Activated T-cell treated with anti-CD3 and anti-CD28 coated beads, Interleukin-2, amount 50 U/mL, for 1 hour (primary cell): ENCODE data around the gene CDK5RAP2.

Source experiments
- DNase-seq: peaks from one replicate; pipeline ENCODE4 v3.0.0-alpha.2; 2020

The CDK5RAP2 gene

DNA sequence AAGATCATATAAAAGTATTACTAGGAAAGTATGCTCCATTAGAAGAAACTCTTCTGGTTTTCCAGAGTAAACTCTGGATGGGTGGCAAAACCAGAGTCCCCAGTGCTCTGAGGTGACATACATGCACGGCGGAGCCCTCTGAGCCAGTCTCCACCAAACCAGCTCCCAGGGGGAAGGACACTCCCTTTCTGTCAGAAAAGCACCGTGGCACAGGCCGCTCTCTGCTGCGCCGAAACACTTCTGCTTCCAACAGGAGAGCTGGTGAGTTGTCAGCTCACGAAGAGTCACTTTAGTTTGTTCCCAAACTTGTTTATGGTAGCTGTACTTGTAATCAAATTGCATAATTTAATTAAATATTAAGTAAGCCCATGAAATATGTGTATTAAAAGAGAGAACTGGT, 184.6 kb downstream of the CDK5RAP2 start:
- no peak for DNase-seq

DNA sequence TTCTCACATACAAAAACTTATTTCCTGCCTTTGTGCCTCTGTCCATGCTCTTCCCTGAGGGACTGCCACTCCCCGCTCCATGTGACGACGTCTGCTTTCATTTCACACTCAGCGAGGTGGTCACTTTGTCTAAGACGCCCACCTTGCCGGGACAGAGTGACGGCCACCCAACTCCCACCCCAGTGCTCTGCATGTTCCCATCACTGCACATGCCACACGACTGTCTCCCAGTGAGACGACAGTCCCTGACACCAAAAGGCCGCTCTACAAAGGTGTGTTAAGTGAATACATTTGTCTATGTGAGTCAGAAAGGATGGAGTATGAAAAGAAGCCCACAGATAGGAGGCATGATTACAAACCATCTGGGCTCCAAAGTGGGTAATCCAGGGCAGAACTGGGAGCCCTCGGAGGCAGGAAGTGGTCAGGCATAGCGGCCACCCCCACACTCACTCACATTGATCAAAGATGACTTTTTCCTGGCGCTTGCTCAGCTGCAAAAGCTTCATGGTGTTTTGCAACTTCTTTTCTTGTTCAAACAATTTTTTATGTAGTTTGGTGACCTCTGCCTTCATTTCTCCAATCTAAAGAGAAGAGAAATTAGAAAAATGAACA, 185.8 kb downstream of the CDK5RAP2 start:
- no peak for DNase-seq

DNA sequence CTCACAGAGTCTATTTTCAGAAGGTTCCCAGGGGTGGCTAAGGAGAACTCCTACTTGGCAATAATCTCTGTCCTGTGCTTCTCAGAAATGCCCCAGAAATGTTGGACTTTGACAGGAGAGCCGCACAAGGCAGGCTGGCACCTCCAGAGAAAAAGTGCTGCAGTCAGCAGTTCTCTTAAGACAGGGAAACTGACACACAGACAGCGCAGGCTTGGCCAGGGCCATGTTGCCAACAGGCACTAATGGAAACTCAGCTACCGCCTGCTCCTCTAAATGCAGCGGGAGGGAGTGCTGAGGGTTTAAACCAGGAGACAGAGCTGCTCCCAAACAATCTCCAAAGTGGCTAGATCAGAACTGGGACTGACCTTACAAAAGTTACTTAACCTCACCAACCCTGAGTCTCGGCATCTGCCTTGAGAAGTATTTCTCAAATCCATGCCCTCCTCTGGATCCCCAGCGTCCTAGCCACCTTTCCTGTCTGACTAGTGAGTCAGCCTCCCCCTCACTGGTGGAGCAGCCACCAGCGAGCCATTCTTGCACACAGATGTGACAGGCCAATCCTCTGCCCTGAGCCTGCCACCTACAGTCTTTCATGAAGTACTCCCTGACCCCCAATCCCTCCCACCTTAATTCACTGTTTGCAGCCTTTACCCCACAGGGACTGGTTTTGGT, 186.4 kb downstream of the CDK5RAP2 start:
- no peak for DNase-seq

DNA sequence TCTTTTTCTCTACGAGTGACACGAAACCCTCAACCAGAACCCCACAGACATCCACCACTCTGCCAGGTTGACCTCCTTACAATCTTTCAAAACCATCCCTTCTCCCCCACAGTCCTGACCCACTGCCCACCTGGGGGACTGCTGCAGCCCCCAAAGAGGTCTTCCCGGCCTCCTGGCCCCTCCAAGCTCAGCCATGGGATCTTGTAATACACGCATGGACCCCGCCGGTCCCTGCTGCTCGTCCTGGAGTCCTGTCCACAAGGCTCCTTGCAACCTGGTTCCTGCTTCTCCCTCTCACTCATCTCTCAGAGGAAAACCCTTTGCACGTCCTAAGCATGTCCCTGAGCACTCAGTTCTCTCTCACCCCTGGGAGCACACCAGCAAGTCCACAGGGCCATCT, 187.3 kb downstream of the CDK5RAP2 start:
- no peak for DNase-seq

DNA sequence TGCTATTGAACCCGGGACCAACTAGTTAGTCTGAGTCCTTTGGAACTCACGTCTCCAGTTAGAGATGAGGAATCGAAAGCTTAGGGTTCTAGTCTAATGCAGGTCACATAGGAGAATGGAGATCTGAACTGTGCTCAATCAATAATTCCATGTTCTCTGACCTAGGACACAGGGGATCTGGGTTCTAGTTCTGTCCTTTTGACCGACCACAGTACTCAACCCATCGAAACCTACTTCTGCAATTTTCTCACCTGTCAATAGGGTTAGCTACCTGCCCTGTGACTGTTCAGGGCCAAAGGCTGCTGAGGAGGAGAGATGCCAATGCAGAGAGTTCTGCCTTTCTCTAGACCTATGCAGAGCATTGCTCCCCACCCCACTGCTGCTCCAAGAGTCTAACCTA, 187.7 kb downstream of the CDK5RAP2 start:
- DNase-seq: no peak

DNA sequence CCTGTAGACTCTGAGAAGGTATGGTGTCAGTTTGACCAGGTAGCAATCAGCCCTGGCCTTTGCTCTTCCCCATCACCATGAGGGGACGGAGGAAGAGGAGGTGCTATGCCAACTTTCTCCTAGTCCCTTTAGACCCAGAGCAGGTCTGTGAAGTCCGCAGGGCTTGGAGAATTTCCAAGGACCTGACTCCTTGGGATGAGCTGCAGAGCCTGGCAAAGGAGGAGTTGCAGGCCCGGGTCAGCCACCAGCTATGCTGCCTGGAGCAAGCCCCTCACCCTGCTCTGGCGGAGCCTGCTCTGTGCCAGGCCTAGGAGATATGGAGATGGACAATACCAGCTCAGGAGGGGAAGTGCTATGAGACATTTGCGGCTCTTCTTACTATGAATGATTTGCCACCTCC, 188.3 kb downstream of the CDK5RAP2 start:
- no peak for DNase-seq

DNA sequence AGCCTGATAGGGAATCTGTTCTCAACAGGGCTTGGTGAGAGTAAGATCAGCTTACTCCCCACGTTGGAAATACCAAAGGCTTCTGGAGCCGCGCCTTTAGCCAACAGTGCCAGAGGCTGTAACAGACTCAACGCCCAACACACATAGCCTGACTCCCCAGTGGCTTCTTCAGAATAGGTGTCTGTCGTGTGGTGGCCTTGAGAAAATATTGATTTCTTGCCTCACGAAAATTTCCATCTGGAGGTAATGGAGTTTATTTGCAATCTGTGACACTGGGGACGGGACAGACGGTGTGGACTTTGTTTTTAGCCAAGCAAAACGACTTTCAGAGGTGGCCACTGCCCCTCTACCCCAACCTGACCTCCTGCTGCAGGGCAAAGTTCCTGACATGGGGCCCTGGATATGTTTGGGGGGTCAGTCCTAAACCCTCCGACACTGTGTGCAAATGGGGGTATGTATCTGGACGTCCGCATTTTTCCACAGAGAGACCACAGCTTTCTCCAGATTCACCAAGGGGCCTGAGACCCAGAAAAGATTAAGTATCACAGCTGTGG, 189.3 kb downstream of the CDK5RAP2 start:
- no peak for DNase-seq

DNA sequence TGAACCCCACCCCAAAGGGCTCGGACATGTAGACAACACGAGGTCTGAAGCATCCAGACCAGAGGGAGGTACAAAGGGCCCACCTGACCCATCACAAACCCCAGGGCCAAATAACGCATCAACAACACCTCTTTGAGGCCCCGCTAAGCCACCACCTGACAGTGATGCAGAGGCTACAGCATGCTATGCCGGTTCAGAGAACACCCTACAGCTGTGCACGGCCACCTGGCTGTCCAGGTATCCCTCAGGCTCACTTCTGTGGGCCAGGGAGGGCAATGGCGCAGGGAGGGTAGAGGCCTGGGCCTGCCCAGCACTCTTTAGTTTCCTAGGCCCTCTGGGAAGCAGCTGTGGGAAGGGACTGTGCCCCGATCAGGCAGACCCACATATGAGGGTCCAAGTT, 190.1 kb downstream of the CDK5RAP2 start:
- no peak for DNase-seq

DNA sequence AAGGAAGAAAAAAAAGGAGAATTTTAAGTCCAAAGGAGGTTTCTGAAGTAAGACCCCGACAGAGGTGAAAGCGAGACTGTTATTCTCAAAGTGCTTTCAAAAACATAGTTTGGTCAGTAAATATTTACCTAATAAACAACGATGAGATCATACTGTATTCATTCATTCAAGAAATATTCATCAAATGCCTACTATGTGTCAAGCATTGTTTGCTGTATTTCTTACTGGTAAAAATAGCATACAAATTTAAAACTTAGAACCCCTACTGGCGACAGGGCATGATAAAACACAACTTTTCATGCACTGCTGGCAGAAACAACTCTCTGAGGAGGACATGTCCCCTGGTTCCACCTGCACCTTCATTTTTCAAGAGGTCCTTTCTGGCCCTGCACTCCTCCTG, 190.7 kb downstream of the CDK5RAP2 start:
- DNase-seq: no peak

DNA sequence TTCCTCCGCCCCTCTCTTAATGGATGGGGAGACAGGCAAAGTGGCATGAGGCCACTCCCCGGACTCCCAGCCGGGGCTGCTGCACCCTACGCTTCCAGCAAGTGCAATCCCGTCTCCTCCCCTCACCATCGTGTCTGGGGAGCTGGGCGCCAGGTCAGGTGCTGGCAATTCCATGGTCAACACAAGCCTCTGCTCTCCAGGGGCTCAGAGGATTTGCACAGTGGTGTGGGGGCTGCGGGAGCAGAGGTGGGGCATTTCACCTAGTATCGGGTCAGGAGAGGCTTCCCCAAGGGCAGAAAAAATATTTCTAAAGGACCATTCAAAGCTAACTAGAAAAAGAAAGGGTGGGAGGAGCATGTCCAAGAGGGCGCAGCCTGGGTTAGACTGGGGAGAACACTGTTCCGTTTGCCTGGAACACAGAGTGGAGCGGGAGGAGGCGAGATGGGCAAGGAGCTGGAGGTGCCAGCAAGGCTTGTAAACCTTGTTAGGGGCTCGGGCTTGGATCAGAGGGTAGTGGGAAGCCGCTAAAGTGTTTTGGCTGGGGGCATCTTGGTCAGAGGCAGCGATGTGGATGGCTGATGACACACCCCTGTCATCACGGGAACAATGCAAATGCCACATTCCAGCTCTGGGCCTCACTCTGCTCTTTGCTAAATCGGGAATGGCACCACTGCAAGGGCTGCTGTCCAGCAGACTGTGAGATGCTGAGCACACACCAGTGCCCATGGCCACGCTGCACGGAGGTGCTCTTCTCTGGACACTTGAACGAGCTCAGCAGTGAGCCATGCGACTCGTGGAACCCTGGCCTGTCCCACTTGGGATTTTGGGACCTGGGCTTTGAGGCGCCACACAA, 191.7 kb downstream of the CDK5RAP2 start:
- DNase-seq: no peak

DNA sequence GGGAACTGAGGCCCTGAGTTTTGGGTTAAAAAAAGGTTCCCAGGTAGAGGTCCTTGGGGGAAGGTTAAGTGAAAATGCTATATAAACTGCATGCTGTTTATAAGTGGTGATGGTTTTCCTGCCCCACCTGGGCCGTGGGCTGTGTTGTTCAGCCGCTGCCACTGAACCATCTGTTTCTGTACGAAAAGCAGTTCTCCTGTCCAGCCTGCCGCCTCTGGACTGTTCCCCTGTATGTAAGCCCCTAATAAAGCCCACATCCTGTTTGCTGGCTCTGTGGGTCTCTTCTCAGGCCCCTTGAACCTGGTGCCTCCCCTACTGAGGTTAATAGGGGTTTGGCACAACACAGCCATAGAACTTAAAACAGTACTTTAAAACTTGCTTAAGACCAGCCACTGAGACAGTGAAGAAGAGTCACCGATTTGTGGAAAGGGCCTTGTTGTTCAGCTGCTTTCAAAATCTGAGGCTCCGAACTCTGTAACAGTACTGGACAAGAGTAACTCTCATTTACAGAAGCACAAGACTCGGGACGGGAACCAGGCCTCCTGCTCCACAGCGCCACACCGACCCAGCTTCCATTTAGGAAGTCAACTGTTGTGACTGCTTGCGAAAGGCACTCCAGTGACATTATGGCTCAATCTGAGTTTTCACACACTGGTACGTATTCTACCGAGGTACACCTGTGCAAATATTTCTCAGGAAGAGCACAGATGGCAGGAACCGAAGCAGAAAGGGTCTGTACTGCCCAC, 192.5 kb downstream of the CDK5RAP2 start:
- no peak for DNase-seq

DNA sequence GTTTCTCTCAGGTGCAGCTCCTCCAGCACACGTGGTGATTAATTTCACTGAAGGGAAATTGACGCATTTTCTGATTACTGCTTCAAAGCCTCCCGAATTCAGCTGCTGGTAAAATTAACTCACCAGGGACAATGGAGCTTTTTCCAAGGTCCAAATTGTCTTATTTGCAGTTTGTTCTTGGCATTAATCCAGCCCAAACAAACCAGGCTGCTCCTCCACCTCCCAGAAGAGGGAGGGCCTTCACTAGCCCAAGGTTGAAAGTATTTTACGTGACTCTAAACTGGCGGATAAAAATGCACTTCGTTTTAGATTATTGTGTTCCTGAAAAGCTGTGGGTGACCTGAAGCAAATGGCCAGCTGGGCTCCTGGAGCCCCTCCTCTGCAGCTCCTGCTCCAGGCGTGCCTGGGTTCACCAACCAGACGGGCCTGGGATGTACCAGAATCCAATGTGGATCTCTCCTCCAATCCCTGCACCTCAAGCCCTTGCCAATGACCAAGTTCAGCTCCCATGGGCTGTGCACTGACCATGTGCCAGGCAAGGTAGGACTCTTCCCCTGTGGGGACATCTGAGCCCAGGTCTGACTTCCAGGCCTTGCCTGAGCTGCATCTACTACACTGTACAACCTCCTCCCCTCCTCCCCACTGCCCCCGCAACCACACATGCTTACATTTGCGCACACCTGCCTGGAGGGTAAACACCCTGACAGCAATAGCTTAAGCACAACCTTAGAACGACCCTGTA, 193.4 kb downstream of the CDK5RAP2 start:
- no peak for DNase-seq

DNA sequence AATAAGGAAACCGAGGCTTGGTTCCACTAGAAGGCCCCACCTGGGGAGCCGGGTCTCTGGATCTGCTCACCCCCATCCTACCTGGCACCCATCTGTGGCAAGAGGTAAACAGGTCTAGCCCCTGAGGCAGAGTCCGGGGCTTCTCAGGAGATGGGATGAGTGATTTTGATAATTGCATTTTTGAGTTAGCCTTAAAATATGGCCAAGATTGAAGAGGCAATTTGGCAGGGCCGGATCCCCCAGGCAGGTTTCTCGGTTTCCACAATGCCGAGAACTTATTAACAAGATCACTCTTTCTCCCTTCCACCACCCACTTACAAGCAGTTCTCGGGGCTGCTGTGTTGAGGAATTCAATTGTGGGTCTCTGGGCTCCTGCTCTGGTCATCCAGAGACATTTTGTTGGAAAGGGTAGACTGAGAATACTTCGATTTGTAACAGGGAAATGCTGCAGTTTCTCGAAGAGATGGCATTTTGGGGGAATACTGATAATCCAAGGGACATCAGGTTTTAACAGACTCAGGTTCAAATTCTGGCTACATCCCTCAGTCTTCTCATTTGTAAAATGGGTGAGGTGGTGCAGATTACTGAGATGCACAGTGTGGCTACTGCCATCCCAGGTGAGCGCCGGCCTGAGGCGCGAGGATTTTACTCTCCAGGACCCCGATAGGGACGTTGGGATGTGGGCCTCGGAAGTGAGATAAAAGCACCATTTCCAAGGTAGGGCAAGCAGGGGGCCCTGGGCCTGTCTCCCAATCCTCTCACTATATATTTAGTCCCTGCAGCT, 194.2 kb downstream of the CDK5RAP2 start:
- DNase-seq: no peak

DNA sequence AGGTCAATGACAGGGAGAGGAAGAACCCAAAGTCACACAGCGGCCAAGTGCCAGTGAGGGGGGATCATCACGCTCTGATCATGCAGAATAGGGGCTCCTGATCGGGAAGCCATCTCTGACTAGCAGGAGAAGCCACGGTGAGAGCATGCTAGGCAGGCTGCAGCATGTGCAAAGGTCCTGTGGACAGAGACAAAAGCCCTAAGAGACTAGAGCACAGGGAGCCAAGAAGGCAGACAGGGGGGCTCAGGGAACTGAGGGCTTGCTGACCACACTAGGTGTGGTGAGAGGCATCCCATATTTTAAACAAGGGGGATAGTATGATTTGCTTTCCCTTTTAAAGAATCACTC, 195.1 kb downstream of the CDK5RAP2 start:
- no peak for DNase-seq

DNA sequence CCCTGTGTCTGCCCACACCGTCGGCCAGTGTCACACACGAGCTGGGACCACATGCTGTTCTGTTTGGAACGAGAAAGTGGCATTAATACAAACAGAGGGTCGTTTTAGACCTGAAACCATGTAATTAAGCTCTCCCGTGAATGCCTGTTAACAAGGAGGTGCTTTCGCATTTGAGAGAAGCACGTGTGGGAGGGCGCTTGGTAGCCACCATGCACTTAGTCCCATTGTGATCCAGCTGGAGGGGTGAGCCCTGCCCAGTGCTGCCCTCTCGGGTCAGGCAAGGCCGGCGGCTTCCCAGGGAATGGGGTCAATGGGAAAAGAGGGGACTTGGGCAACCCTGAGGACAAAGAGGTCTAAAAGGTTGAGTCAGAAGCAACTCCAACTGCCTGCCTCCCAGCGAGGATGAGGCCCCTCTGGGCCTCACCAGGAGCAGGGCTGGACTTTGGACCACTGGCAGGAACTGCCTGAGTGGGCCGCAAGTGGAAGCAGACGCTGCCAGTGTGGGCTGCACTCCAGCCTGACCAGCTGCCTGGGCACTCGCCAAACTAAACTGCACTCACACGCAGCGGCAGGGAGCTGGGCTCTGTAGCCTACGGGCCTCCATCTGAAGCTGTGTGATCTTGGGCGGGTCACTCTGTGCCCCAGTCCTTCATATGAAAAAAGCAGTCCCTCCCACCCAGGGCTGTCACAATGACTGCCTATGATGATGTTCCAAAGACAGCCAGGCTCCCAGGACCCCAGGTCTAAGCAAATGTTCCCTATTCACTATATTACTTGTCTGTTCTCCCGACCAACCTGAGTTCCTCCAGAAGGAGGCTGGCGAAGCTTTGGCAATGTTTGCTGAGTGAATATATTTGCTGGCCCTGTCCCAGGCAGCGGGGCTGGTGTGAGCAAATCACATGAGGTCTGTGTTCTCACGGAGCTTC, 195.7 kb downstream of the CDK5RAP2 start:
- DNase-seq: no peak

DNA sequence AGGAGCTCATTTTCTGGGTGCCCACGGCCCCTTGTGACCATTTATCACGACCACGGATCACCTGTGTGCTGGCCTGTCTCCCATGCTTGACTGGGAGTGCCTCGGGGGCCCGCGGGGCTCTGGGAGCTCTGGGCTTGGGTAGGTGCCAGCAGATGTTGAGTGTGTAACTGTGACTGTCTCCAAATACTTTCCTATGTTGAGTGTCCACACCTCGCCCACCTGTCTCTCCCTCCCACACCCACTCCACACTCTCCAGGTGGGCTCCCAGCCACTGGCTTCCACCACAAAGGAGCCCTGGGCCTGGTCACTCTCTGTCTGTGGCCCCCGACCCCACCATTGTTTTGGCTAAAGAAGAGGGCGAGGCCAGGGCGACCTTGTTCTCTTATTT, 196.4 kb downstream of the CDK5RAP2 start:
- DNase-seq: no peak

DNA sequence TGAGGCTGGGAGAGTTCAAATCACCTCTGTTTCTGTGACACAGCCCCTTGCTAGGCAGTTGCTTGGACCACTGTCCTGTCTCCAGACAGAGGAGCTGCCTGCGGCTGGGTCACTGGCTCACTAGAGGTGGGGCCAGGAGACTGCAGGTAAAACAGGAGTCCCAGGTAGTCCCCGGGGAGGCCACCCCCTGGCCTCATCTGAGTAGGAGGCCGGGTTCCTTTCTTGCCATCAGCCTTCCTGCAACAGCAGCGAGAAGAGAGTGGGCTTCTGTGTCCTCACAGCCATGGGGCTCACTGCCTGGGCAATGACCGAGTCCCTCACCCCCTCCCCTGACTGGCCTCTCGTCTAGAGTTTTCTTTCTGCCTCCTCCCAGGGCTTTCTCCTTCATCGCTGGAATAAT, 197.5 kb downstream of the CDK5RAP2 start:
- no peak for DNase-seq

DNA sequence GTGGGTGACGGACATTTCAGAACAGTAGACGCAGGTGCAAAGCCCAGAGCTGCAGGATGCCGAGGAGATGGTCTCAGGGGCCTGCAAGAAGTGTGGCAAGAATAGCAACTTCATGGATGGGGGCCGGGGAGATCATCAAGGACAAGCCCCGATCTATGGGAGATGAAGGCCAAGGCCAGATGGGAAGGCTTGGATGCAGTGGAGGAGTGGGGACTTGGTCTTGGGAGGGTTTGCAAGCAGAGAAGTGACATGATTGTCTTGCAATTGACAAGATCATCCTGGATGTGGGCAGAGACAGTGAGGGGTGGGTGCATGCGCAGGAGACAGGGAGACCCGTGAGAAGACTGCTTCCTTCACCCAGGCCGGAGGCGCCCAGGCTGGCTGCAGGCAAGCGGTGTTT, 198.1 kb downstream of the CDK5RAP2 start:
- no peak for DNase-seq

DNA sequence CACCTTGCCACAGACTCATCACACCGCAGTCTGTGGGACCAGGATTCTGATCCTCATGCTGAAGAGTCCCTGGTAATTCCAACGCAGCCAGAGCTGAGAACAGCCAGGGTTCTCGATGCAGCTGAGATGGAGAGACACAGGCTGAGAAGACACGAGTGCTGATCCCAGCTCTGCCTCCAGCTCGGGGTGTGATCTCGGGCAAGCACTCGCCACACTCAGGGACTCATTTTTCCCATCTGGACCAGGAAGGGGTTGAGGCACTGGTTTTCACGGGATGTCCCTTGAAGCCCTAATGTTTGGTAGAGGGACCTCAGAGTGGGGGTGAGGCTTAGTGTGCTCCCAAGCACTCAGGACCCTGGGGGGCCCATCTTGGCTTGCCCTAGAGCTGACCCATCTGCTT, 200.4 kb downstream of the CDK5RAP2 start:
- DNase-seq: no peak

DNA sequence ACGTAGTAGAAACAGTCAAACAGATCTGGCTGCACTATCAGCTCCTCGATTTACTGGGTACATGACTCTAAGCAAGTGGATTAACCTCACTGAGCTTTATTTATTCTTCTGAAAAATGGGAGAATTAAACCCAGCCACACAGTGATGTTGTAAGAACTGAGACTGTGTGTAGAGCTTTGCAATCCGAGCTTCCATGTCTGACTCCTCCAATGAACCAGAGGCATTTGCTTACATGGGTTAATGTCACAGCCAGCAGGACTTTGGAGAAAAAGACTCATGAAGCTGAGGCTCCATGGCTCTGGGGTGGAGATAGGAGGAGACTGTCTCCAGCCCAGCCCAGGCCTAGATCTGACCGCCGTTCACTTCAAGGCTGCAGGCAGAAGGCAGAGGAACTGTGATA, 201.3 kb downstream of the CDK5RAP2 start:
- no peak for DNase-seq
